Peyer's patch (tissue), 4 donors: ENCODE data around the gene HCN2. TPM values are rescaled to one million over a fixed set of nuclear protein-coding genes. Genes with fewer than 3 reads are reported as not detected.

Experiments
- DNase-seq, 3 donors: peaks; one replicate each; pipeline ENCODE4 v3.0.0-alpha.2; 2017 to 2019
- H3K27ac ChIP-seq, 4 donors: fragments of 200-600 bp; sonication (generic); one replicate each; pipeline ENCODE4 v1.5.1; 2016 to 2019
- H3K27me3 ChIP-seq, 2 donors: fragments of 200-600 bp; sonication (generic); one replicate each; pipeline ENCODE4 v1.5.1; 2019
- H3K36me3 ChIP-seq, 3 donors: fragments of 200-600 bp; sonication (generic); one replicate each; pipeline ENCODE4 v1.5.1; 2016 to 2019
- H3K4me1 ChIP-seq, 4 donors: fragments of 200-600 bp; sonication (generic); one replicate each; pipeline ENCODE4 v1.5.1; 2016 to 2019
- H3K4me3 ChIP-seq, 4 donors: fragments of 200-600 bp; sonication (generic); 1 replicate in 3 of 4; 2 replicates in 1 of 4; pipeline ENCODE4 v1.5.1; 2016 to 2019; ENCODE audit warnings: mild to moderate bottlenecking in 1 of 4
- H3K9me3 ChIP-seq, 4 donors: fragments of 200-600 bp; sonication (generic); one replicate each; pipeline ENCODE4 v1.5.1; 2016 to 2019; ENCODE audit warnings: mild to moderate bottlenecking in 1 of 4
- POLR2A ChIP-seq, 2 donors: fragments of 450-650 bp; IDR thresholded peaks; one replicate each; pipeline ENCODE4 v1.5.1; 2017; ENCODE audit warnings: antibody characterized with exemption in 2 of 2, mild to moderate bottlenecking in 2 of 2, moderate library complexity in 2 of 2
- total RNA-seq, 4 donors: library from RNA; depleted of rRNA; stranded (reverse); fragments of >200 nt; gene quantifications; one replicate each; pipeline ENCODE4 v1.1.0, GENCODE V29; 2016
- TF ChIP-seq, protein P1 (sequence below), 6 experiments: fragments of 450-650 bp in 4 of 6; fragments of 200-600 bp in 2 of 6; sonication (generic) in 1 of 6; IDR thresholded peaks; one replicate each; pipeline ENCODE4 v1.5.1; 2017 to 2019; ENCODE audit warnings: antibody characterized with exemption in 6 of 6, mild to moderate bottlenecking in 3 of 6, moderate library complexity in 1 of 6

The HCN2 gene
- total RNA-seq, 4 donors from 2014 or later: not detected

DNA sequence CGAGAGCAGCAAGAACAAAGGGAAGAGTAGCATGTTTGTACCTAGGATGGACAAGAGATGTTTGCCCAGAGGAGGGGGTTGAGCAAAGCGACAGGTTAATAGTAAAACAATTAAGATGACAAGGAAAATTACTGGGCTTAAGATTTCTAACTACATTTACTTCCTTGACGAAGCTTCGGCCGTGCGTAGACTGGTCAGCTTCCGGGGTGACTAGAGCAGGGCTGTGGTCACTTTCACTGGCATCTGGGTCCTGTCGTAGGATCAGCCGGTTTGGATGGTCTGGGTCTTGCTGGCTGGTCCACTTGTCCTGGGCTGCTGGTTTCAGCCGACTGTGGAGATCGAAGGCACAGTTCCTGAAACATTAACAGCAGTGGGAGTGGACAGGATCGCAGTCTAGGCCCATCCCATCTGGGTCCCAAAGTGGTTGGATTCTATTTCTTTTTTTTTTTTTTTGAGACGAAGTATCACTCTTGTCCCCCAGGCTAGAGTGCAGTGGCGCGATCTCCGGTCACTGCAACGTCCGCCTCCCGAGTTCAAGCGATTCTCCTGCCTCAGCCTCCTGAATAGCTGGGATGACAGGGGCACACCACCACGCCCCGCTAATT is 22.3 kb upstream of the HCN2 start:
- H3K4me1 ChIP-seq: peaks cover 0 to 10% (median 0%) of the 10 kb centered on the region in 4 donors
- H3K27me3 ChIP-seq: no peaks in the 10 kb centered on the region
- no peak overlapping the region for H3K4me3 ChIP-seq
- no peak for DNase-seq
- no peaks in the 10 kb centered on the region for H3K9me3 ChIP-seq
- H3K36me3 ChIP-seq: no peaks in the 10 kb centered on the region
- TF ChIP-seq, protein P1, sequence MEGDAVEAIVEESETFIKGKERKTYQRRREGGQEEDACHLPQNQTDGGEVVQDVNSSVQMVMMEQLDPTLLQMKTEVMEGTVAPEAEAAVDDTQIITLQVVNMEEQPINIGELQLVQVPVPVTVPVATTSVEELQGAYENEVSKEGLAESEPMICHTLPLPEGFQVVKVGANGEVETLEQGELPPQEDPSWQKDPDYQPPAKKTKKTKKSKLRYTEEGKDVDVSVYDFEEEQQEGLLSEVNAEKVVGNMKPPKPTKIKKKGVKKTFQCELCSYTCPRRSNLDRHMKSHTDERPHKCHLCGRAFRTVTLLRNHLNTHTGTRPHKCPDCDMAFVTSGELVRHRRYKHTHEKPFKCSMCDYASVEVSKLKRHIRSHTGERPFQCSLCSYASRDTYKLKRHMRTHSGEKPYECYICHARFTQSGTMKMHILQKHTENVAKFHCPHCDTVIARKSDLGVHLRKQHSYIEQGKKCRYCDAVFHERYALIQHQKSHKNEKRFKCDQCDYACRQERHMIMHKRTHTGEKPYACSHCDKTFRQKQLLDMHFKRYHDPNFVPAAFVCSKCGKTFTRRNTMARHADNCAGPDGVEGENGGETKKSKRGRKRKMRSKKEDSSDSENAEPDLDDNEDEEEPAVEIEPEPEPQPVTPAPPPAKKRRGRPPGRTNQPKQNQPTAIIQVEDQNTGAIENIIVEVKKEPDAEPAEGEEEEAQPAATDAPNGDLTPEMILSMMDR (IDR thresholded peaks at IDR 0.05): no peak
- TF ChIP-seq POLR2A (IDR thresholded peaks at IDR 0.05): no peak
- H3K27ac ChIP-seq: no peak overlapping the region

DNA sequence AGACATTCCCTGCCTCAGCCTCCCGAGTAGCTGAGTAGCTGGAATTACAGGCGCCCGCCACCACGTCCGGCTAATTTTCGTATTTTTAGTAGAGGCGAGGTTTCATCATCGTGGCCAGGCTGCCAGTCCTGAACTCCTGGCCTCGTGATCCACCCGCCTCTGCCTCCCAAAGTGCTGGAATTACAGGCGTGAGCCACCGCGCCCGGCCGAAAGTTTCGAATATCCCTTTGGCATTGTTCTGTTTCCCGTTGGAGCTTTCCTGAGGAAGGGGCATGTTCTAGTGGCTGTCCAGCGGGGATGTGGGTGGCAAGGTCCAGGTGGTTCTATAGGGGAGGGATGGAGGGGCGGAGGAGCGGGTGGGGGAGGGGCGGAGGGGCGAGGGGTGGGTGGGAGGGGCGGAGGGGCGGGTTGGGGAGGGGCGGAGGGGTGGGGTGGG is 19.4 kb upstream of the HCN2 start:
- H3K4me3 ChIP-seq: no peak overlapping the region
- no peaks in the 10 kb centered on the region for H3K27me3 ChIP-seq
- TF ChIP-seq, protein P1 (IDR thresholded peaks at IDR 0.05): no peak
- no peak for TF ChIP-seq POLR2A (IDR thresholded peaks at IDR 0.05)
- H3K36me3 ChIP-seq: no peaks in the 10 kb centered on the region
- no peak for DNase-seq
- H3K9me3 ChIP-seq: no peaks in the 10 kb centered on the region
- H3K4me1 ChIP-seq: peaks cover 3 to 30% (median 13%) of the 10 kb centered on the region in 4 donors
- H3K27ac ChIP-seq: no peak overlapping the region

DNA sequence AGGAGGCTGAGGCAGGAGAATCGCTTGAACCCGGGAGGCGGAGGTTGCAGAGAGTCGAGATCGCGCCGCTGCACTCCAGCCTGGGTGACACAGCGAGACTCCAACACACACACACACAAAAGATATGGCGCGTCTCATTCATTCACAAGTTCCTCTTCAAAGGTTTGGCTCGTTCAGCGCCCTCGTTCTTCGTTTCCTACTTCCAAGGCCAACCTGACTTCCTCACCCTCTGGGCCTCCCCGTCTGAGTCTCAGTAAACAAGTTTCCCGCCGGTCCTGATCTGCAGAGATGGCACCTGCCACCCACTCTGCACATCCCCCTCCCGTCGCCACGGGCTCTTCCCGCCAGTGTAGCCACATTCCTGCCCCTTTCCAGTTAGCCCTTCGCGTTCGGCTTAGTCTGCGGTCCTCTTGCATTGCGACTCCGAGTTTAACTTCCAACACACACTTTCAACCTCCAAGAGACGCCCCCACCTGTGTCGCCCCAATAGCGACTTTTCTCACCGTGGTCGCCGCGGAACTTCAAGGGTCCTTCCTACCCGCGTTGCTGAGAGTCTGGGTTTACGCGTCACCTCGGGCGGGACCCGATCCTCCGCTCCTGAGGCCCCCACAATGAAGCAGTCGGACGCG is 18.6 kb upstream of the HCN2 start:
- Histone ChIP-seq H3K9me3 (no peaks in the 10 kb centered on the region), H3K27me3 (no peaks in the 10 kb centered on the region), H3K4me3 (peak overlapping the region; percentile 90 to 98 (median 92)), H3K4me1 (peaks cover 3 to 38% (median 19%) of the 10 kb centered on the region in 4 donors), H3K36me3 (no peaks in the 10 kb centered on the region), H3K27ac (peak overlapping the region; percentile 82 to 92 (median 88))
- no peak for TF ChIP-seq POLR2A (IDR thresholded peaks at IDR 0.05)
- TF ChIP-seq, protein P1 (IDR thresholded peaks at IDR 0.05): no peak
- peak; percentile 67 to 72 (median 68) for DNase-seq

DNA sequence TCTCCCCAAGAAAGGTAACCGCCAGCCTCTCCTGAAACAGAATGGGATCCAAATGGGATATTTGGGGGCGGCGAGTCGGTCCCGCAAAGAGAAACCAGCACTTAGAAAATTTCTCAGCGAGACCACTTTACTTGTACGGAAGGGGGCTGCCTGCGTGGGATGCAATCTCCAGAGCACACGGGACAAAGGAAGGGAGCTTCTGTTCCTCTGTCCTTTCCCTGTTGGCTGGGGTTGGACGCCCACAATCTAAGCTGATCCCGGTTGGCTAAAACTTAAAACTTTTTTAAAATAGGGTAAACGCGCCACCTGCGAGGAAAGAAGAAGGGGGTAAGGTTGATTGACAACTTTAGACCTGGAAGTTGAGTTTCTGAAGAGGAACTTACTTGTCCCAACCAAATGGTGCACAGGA is 18.1 kb upstream of the HCN2 start:
- Histone ChIP-seq H3K4me3 (peak overlapping the region; percentile 90 to 98 (median 92)), H3K4me1 (peaks cover 3 to 42% (median 19%) of the 10 kb centered on the region in 4 donors), H3K27ac (peak overlapping the region; percentile 82 to 92 (median 88)), H3K27me3 (no peaks in the 10 kb centered on the region), H3K36me3 (no peaks in the 10 kb centered on the region), H3K9me3 (no peaks in the 10 kb centered on the region)
- no peak for TF ChIP-seq POLR2A (IDR thresholded peaks at IDR 0.05)
- TF ChIP-seq, protein P1 (IDR thresholded peaks at IDR 0.05): no peak
- peak in 1 of 3 donors; percentile 34 for DNase-seq

DNA sequence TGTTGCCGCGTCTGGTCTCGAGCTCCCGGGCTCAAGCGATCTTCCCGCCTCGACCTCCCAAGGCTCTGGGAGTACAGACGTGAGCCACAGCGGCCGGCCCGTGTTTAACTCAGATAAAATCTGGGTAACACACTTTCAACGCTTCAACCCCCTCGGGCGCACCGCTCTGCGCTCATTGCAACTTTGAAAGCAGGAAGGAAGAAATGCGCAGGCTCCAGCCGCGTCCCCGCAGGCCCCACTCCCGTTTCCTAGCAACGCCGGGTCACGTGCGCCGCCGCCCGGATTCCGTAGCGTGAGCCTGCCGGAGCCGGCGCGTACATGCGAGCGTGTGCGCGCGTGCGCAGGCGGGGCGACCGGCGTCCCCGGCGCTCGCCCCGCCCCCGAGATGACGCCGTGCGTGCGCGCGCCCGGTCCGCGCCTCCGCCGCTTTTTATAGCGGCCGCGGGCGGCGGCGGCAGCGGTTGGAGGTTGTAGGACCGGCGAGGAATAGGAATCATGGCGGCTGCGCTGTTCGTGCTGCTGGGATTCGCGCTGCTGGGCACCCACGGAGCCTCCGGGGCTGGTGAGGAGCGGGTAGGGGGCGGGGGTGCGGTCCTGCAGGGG is 17.4 kb upstream of the HCN2 start, which contains the start of gene BSG:
Gene BSG, plus strand, starts transcription at position 457 of the 603 bp plus-strand sequence. Its CDS starts 39 bp downstream, at position 496.
- DNase-seq: peak; percentile 97 to 99 (median 99)
- TF ChIP-seq, protein P1 (IDR thresholded peaks at IDR 0.05): no peak
- peak; percentile 93 to 96 for TF ChIP-seq POLR2A (IDR thresholded peaks at IDR 0.05)
- H3K27me3 ChIP-seq: no peaks in the 10 kb centered on the region
- peak within 1 kb of the TSS; percentile 82 to 92 (median 88) for H3K27ac ChIP-seq
- H3K4me1 ChIP-seq: peaks cover 3 to 42% (median 19%) of the 10 kb centered on the region in 4 donors
- peak within 1 kb of the TSS; percentile 90 to 98 (median 92) for H3K4me3 ChIP-seq
- H3K9me3 ChIP-seq: no peaks in the 10 kb centered on the region
- H3K36me3 ChIP-seq: no peaks in the 10 kb centered on the region
